Muscle of leg (tissue), 11 donors: Measurements from ENCODE around the gene CCSER2. TPM values are rescaled to one million over a fixed set of nuclear protein-coding genes. Genes with fewer than 3 reads are reported as not detected.
"Not testable (repeated sequence)": the region's sequence is repeated elsewhere in the genome, so short reads cannot be mapped to it uniquely, and the experiment has no call there.

ENCODE experiments used
- DNase-seq: peaks from one replicate; pipeline ENCODE4 v3.0.0; 2013
- H3K27ac ChIP-seq: one replicate; pipeline ENCODE4 v1.5.1; 2013; ENCODE audit warnings: mild to moderate bottlenecking, low read length, control low read depth
- H3K27me3 ChIP-seq: one replicate; pipeline ENCODE4 v1.6.1; 2013; ENCODE audit warnings: low read length; ENCODE audit not compliant: control insufficient read depth, insufficient read depth
- H3K36me3 ChIP-seq: one replicate; pipeline ENCODE4 v1.6.1; 2013; ENCODE audit warnings: low read length; ENCODE audit not compliant: control insufficient read depth, insufficient read depth
- H3K4me1 ChIP-seq: one replicate; pipeline ENCODE4 v1.6.1; 2013; ENCODE audit warnings: low read length; ENCODE audit not compliant: control insufficient read depth, insufficient read depth
- H3K4me3 ChIP-seq: one replicate; pipeline ENCODE4 v1.5.1; 2013; ENCODE audit warnings: low read length, control low read depth
- H3K9me3 ChIP-seq: replicated peaks from 2 replicates; pipeline ENCODE4 v1.6.1; 2013; ENCODE audit warnings: low read depth, low read length; ENCODE audit not compliant: control insufficient read depth
- WGBS: methylation state at CpG from one replicate; pipeline ENCODE4 v1.1.5; 2013; ENCODE audit warnings: missing lambda C conversion rate; ENCODE audit not compliant: insufficient coverage; 5-methylcytosine and 5-hydroxymethylcytosine counted together
- polyA plus RNA-seq, 8 donors: library from polyadenylated mRNA; unstranded; fragments of 120-200 nt; gene quantifications; one replicate each; pipeline versions ENCODE4 v1.2.1 to v1.2.3, GENCODE V29; 2013; ENCODE audit warnings: inconsistent platforms in 1 of 8, low replicate concordance in 1 of 8; ENCODE audit not compliant: insufficient read length in 8 of 8, insufficient read depth in 1 of 8
- total RNA-seq: library from RNA; stranded (reverse); fragments of 120-200 nt; gene quantifications from one replicate; pipeline ENCODE4 v1.2.4, GENCODE V29; 2013

The CCSER2 gene
- total and polyA plus RNA-seq, 9 donors: 29.1 to 44.1 (median 37.2) TPM

DNA sequence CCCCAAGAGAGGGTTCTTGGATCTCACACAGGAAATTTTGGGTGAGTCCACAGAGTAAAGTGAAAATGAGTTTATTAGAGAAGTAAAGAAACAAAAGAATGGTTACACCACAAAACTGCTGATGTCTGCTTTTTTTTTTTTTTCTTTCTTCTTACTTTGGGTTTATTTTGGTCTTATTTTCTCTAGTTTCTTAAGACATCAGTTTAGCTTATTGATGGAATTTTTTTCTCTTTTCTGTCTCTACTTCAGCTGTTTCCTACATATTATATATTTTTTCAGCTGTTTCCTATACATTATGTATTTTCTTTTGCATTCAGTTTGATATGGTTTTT lies 166.4 kb downstream of the CCSER2 start:
- H3K27ac ChIP-seq: no peak overlapping the region
- H3K4me3 ChIP-seq: no peak overlapping the region
- DNase-seq: no peak
- no peaks in the 10 kb centered on the region for H3K27me3 ChIP-seq
- H3K36me3 ChIP-seq: peaks cover 4% of the 10 kb centered on the region
- no peaks in the 10 kb centered on the region for H3K4me1 ChIP-seq
- peaks cover 6% of the 10 kb centered on the region for H3K9me3 ChIP-seq

DNA sequence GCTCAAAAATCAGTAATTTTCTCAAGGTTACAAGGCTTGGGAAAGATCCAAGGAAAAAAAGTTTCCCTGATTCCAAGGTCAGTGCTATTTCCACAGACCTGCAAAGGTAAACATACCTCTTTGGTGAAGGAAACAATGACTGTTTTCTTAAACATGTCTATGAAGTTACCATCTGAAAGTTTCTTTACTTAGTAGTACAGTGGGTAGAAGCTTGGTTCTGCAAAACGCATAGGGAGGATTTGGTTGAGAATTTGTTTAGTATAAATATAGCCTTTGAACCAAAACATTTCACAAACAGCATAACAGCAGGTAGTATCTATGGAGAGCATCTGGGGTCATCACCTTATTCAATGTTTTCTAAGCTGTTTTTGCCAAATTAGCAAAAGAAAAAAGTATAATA lies 169.6 kb downstream of the CCSER2 start:
- WGBS: no CpG with 5 or more reads among the region's 1 CpG
- H3K36me3 ChIP-seq: no peaks in the 10 kb centered on the region
- H3K4me1 ChIP-seq: no peaks in the 10 kb centered on the region
- no peaks in the 10 kb centered on the region for H3K27me3 ChIP-seq
- H3K27ac ChIP-seq: no peak overlapping the region
- H3K9me3 ChIP-seq: no peaks in the 10 kb centered on the region
- DNase-seq: no peak
- H3K4me3 ChIP-seq: no peak overlapping the region

DNA sequence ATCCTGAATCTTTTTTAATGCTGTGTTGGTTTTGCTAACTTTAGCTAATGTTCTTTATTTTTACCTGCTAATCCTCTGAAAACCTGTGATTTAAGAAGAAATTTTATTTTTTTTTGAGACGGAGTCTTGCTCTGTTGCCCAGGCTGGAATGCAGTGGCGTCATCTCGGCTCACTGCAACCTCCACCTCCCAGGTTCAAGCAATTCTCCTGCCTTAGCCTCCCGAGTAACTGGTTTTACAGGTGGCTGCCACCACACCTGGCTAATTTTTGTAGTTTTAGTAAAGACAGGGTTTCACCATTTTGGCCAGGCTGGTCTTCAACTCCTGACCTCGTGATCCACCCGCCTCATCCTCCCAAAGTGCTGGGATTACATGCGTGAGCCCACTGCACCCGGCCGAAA lies 170.7 kb downstream of the CCSER2 start:
- not testable (repeated sequence) for DNase-seq, H3K9me3 ChIP-seq, H3K4me1 ChIP-seq, H3K27me3 ChIP-seq, H3K27ac ChIP-seq, H3K36me3 ChIP-seq, H3K4me3 ChIP-seq
- whole genome bisulfite sequencing: no CpG with 5 or more reads among the region's 9 CpGs

DNA sequence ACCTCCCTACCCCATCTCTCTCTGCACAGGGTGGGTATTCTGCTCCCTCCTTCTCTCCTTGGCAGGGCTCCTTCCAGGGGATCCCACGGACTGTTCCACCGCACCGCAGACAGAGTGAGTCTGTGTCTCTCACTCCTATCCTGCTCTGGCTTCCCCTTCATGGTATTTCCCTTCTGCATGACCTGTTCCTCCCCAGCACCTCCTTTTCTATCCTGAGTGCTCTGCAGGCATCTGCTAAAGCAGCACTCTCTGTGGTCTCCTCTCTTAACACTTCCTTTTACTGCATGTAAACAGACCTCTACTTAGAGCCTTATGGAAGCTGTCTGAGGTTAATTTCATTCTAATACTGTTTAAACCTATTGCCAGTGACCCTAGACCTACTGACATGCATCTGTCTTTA lies 171.5 kb downstream of the CCSER2 start:
- DNase-seq: no peak
- Histone ChIP-seq H3K27me3 (no peaks in the 10 kb centered on the region), H3K4me1 (no peaks in the 10 kb centered on the region), H3K36me3 (no peaks in the 10 kb centered on the region), H3K27ac (no peak overlapping the region), H3K4me3 (no peak overlapping the region), H3K9me3 (no peaks in the 10 kb centered on the region)
- WGBS: 48% methylated on average over 2 of the region's 3 CpGs

DNA sequence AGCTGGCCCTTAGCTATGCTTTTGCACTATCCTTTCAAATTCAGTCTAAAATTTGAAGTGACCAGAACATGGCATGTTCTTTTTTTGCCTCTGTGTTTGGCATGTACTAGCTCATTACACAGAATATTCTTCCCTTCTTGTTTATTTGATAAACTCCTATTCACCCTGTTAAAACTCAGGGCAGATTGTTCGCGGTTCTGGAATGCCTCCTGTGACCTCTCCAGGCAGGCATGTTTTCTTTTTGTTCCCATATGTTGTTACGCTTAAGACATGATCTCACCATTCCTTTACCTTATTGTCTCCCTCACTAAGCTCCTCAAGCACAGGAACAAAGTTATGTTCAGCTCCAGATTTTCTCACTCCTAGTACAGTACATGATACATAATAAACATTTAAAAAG lies 181.7 kb downstream of the CCSER2 start:
- no peaks in the 10 kb centered on the region for H3K9me3 ChIP-seq

GRCh38 chr10:84511106-84511505 lies 182.7 kb downstream of the CCSER2 start:
- H3K4me3 ChIP-seq: no peak overlapping the region
- H3K4me1 ChIP-seq: no peaks in the 10 kb centered on the region
- no peak overlapping the region for H3K27ac ChIP-seq
- no peaks in the 10 kb centered on the region for H3K27me3 ChIP-seq
- H3K9me3 ChIP-seq: no peaks in the 10 kb centered on the region
- no CpG with 5 or more reads among the region's 2 CpGs for WGBS
- H3K36me3 ChIP-seq: peaks cover 12% of the 10 kb centered on the region
- DNase-seq: no peak

More for the DNA sequence above, 181.7 kb downstream of the CCSER2 start:
- H3K27ac ChIP-seq: no peak overlapping the region
- no peaks in the 10 kb centered on the region for H3K4me1 ChIP-seq
- H3K27me3 ChIP-seq: no peaks in the 10 kb centered on the region
- WGBS: 72% methylated on average over 3 of the region's 3 CpGs
- no peak overlapping the region for H3K4me3 ChIP-seq
- no peak for DNase-seq
- peaks cover 12% of the 10 kb centered on the region for H3K36me3 ChIP-seq

DNA sequence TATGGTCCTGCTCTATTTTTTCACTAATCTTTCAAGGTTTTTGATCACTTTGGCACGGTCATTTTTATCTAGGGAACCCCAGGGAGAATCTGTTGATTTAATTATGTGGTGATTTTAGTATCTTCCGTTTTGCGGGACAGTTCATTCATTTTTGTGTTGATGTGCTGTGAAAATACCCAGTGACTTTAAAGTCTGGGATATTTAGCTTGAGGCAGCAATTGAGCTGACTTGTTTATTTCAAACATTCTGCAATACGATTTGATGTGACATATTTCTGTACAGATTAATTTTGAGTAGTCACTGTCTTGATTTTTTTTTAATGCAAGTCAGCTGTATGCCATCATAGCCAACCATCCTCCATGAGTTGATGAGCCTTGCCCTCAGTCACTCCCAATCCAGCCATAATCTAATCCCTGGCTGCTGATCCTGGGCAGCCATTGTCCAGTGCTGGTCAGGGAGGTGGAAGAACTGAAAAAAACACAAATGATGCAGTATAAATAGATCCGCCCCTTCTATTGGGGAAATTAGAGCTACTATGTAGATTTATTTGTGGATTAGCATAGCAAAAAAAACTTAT lies 183.4 kb downstream of the CCSER2 start:
- 79% methylated on average over 3 of the region's 5 CpGs for WGBS
- H3K36me3 ChIP-seq: peaks cover 12% of the 10 kb centered on the region

DNA sequence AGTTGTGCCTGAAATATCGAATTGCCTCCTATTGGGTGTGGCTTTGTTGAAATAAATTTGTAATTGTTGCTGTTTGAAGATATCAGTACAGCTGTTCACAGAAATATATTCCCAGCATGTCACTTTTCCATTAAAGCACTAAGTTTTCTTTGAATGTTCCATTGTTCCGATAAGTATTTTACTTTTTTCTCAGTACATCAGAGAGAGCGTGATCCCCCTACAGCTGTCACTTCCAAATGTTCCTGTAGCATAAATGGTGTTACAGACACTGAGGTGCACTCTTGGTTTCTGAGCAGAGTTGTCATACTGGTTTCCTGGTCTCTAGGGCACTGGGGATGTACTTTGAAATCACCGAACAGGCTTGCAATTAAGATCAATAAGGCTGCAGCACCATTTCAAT lies 189.2 kb downstream of the CCSER2 start:
- no peak for DNase-seq
- Histone ChIP-seq H3K4me3 (no peak overlapping the region), H3K36me3 (peaks cover 12% of the 10 kb centered on the region), H3K9me3 (no peaks in the 10 kb centered on the region), H3K4me1 (no peaks in the 10 kb centered on the region), H3K27me3 (no peaks in the 10 kb centered on the region), H3K27ac (no peak overlapping the region)
- WGBS: 100% methylated on average over 2 of the region's 4 CpGs

More for the DNA sequence above, 183.4 kb downstream of the CCSER2 start:
- Histone ChIP-seq H3K9me3 (no peaks in the 10 kb centered on the region), H3K4me1 (no peaks in the 10 kb centered on the region), H3K4me3 (no peak overlapping the region), H3K27ac (no peak overlapping the region), H3K27me3 (no peaks in the 10 kb centered on the region)
- DNase-seq: no peak

GRCh38 chr10:84519235-84519634 lies 190.8 kb downstream of the CCSER2 start:
- no CpG with 5 or more reads among the region's 3 CpGs for WGBS
- H3K27ac ChIP-seq: no peak overlapping the region

GRCh38 chr10:84521013-84521412 lies 192.6 kb downstream of the CCSER2 start:
- no peak for DNase-seq
- WGBS: no CpG with 5 or more reads among the region's 8 CpGs
- no peaks in the 10 kb centered on the region for H3K4me1 ChIP-seq

More at GRCh38 chr10:84519235-84519634, 190.8 kb downstream of the CCSER2 start:
- Histone ChIP-seq H3K4me3 (no peak overlapping the region), H3K4me1 (no peaks in the 10 kb centered on the region), H3K36me3 (peaks cover 2% of the 10 kb centered on the region), H3K27me3 (no peaks in the 10 kb centered on the region), H3K9me3 (no peaks in the 10 kb centered on the region)
- DNase-seq: no peak

GRCh38 chr10:84521468-84521867 lies 193.1 kb downstream of the CCSER2 start:
- Histone ChIP-seq H3K36me3 (no peaks in the 10 kb centered on the region), H3K27ac (no peak overlapping the region), H3K9me3 (peaks cover 2% of the 10 kb centered on the region), H3K4me3 (no peak overlapping the region), H3K4me1 (no peaks in the 10 kb centered on the region), H3K27me3 (no peaks in the 10 kb centered on the region)
- no CpG with 5 or more reads among the region's 2 CpGs for WGBS
- DNase-seq: no peak

More at GRCh38 chr10:84521013-84521412, 192.6 kb downstream of the CCSER2 start:
- Histone ChIP-seq H3K27me3 (no peaks in the 10 kb centered on the region), H3K27ac (no peak overlapping the region), H3K36me3 (no peaks in the 10 kb centered on the region), H3K9me3 (peaks cover 2% of the 10 kb centered on the region), H3K4me3 (no peak overlapping the region)
